ENCODE measurements around the gene POM121.
"Not testable (repeated sequence)": the region's sequence is repeated elsewhere in the genome, so short reads cannot be mapped to it uniquely, and the experiment has no call there.

Gene POM121

DNA sequence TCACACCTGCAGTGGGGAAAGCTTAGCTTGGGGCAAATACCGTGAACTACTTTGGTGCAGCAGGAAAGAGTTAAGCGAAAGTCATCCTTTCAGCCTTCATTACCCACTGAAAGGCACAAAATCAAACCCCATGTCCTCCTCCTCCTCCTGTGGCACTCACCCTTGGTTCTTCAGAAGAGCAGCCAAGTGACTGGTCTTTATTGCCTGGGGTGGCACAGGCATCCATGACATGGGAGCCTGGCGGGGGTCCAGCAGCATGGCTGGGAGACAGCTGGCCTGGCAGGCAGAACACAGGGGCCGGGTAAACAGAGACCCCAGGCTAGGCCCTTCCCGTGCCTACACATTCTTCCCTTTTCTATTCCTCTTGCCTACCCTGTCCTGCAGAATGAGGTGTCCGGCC, 24.8 kb downstream of the POM121 start:
- DNase-seq (ENCODE audit: low spot score) = not testable (repeated sequence)

DNA sequence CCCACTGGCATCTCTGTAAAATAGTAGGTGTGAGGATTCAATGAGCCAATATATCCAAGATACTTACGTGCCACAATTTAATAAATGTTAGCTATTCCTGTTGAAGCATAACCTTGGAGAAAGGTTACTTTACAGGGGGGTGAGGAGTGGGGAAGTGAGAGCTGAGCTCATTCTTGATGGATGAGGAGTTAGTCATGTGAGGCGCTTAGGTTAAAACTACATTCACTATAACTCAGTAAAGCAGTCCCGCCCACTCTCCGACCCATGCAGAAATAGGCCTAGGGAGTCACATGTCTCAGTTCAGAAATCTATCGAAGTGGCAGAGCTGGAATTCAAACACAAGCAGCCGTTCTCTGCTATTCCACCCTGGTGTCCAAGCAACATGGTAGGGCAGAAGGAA, 25.5 kb downstream of the POM121 start:
- DNase-seq (ENCODE audit: low spot score) = not testable (repeated sequence)

DNA sequence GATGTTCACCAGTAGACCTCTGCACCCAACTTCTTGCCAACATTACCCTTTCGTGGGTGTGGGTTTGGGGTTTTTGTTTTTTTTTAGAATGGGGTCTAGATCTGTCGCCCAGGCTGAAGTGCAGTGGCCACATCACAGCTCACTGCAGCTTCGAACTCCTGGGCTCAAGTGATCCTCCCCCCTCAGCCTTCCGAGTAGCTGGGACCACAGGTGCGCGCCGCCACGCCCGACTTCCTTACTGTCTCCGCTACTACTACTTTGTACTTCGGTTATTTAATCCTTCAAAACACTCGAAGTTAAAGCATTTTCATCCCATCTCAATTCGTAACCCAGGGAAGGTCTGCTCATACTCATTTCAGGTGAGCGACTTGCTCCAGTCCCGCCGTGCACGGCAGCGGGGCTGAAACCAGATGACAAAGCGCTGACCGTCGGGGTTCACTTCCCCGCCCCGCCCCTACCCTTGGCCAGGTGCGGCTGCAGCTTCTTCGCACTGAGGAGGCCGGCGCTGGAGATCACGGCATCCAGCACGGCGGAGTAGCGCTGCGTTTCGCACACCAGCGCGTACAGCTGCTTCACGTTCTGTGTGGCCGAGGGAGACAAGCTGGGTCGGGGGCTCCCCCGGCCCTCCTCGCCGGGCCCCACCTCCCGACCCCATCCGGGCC, 29.1 kb downstream of the POM121 start:
- DNase-seq (ENCODE audit: low spot score) = not testable (repeated sequence)

DNA sequence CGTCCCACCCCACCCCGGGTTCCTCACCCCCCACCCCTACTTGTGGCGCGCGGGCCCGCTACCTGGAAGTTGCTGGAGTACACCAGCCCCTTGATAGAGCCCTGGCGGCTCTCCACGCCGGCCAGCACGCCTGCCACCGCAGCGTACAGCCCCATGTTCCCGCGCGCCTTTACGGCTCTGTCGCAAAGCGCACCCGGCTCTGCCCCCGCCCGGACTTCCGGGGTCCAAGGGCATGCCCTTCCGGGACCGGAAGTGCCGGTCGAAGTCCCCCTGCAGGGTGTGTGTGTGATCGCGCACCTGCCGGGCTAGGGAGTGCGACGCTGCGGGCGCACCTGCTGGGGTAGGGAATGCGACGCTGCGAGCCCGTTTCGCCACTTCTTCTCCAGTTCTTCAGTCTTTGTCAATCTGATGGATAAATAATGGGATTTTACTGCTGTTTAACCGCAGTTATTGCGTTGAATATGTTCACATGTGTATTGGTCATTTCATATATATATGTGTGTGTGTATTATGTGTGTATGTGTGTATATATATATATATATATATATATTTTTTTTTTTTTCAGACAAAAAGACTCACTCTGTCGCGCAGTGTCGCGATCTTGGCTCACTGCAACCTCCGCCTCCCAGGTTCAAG, 29.8 kb downstream of the POM121 start:
- not testable (repeated sequence) for DNase-seq (ENCODE audit: low spot score)

DNA sequence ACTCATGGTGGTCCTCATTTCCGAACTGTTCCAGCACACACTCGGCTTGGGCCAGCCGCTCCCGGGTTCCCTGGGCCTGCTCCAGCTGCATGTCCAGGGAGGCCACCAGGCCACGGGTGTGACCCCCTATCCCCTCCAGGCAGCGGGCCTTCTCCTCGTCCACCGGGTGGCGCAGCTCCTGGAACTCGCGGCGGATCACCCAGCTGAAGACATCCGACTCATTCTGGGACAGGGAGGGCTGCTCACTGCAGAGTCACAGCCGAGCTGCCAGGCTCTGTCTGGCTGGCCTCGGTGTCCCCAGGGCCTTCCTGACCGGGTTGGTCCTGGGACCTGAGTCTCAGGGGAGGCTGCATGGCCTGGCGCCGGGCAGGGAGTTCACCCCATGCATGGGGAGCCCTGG, 35.1 kb downstream of the POM121 start:
- DNase-seq (ENCODE audit: low spot score) = not testable (repeated sequence)

DNA sequence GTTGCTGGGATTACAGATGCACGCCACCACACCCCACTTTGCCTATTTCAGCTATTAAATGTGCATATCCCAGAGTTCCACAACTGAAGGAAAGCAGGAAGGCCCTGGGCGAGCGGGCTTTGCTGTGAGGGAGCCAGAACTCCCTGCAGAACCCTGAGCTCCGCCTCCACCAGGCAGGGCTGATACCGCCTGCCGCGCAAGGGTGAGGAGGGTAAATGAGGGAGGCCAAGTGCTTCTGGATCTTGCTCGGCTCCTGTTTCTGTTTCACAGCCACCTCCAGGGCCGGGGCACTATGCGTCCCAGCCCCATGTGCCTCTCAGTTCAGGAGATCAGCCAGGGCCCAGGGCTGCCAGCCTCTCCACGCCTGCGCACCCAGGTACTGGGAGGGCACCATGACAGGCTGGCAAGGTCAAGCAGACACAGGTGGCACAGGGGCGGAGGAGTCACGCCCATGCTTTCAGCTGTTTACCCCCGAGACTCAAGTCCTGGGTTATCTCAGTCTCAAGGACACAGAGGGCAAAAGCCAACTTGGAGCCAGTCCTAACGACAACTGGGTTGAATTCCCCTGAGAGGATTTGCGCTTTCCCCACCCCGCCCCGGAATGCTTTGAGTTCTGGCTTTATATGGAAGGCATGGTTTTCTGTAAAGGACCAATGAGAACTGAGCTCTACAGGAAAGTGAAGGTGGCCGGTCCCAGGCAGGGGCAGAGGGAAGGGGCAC, 35.9 kb downstream of the POM121 start:
- not testable (repeated sequence) for DNase-seq (ENCODE audit: low spot score)

DNA sequence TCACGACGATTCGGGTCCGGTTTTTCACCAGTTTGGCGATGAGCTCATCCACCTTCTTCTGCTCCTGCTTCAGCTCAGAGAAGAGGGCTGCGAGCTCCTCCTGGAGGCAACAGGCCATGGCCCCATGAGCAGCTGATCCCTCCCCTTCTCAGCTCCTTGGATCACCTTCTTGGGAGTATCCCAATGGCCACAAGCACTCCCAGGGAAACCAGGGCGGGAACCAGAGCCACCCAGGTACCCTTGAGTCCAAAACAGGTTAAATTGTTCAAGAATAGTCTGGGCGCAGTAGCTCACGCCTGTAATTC, 36.4 kb downstream of the POM121 start:
- DNase-seq (ENCODE audit: low spot score) = not testable (repeated sequence)

DNA sequence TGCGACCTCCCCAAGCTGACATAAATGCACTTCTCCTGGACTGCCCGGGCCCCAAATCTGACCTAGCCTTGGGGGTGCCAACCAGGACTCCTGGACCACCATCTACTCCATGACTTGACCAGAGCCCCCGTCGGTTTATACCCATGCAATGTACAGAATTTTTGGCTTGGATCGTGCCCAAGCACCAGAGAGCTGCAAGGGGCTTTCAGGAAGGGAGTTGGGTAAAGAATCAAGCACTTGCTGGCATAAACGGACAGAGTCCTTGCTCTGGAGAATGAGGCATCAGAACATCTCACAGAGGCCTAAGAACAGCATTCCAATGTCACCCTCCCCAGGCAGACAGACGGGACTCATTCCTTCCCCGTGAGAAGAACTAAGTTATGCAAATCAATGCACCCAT, 38.2 kb downstream of the POM121 start:
- DNase-seq (ENCODE audit: low spot score) = not testable (repeated sequence)

DNA sequence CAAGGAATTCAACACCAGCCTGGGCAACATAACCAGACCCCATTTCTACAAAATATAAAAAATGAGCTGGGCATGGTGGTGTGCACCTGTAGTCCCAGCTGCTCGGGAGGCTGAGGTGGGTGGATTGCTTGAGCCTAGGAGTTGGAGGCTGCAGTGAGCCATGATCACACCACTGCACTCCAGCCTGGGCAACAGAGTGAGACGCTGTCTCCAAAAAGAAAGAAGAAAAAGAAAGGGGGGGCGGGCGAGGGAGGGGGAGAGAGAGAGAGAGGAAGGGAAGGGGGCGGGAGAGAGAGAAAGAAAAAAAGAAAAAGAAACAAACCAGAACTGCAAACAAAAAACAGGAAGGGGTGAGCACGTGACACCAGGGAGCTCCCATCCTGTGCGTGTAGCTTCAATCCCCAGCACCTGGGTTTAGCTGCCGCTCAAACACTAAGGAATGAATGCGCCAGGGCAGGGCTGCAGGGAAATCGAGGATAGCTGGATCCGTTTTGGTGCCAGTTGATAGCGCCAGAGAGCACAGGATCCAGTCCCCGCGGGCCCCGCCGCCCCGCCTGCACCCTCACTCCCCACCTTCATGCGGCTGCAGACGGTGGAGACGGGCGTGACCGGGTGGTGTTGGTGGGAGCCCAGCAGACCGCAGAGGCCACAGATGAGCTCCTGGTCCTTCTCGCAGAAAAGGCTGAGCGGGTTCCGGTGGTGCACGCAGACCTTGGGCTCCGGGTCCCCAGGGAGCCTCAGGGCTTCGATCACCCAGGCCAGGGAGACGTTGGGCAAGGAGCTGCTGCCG, 40.5 kb downstream of the POM121 start:
- DNase-seq (ENCODE audit: low spot score) = not testable (repeated sequence)

DNA sequence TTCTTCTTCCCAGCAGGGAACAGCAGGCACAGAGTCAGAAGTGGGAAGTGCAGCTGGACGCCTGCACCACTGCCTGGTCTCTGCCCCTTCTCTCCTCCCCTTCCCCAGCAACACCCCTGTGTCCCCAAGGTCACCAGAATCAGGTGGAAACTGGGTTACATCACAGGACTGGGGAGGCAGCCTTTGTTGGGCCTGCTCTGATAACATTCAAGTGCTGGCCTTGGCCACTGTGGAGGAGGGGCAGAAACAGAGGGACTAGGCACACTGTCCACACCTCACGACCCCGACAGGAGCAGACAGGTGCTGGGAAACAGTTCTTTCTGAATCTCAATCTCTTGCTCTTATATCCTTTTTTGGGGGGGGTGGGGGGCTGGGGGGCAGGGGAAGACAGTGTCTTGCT, 42.0 kb downstream of the POM121 start:
- DNase-seq (ENCODE audit: low spot score) = not testable (repeated sequence)

DNA sequence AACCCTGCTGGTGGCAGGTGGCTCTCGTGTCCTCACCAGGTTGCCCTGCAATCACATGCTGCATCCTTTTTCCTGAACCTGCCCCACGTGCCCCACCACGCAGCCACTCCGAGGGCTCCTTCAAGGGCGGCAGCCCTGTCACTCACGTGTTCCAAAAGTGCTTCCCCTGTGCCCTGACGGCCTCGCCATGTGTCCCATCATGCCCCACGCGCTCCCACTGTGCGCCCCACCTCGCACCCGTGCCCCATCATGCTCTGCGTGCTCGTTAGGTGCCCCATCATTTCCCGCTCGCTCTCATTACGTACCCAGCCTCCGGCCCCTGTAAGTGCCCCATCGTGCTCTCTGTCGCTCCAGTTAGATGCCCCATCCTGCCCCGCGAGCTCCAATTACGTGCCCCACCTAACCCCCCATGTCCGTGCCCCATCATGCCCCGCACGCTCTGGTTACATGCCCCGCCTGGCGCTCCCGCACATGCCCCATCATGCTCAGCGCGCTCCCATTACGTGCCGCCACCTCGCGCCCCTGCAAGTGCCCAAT, 44.2 kb downstream of the POM121 start, which contains the start of gene TRIM74:
Gene TRIM74 (minus strand): TSS at position 487 of the 537 bp plus-strand sequence. CDS start 3,309 bp downstream, outside the sequence.
- not testable (repeated sequence) for DNase-seq (ENCODE audit: low spot score)

DNA sequence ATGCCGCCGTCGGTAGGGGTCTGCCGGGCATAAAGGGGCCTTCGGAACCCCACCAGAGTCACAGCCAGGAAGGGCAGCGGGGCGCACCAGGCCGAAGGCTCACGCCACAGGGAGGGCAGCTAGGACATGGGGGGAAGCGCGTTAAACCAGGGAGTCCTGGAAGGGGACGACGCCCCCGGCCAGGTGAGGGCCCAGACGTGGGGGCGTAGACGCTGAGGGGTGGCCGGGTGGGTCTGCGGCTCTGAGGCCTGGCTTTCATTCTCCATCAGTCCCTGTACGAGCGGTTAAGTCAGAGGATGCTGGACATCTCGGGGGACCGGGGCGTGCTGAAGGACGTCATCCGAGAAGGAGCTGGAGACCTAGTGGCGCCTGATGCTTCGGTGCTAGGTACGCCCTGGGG, 44.8 kb downstream of the POM121 start:
- DNase-seq (ENCODE audit: low spot score) = not testable (repeated sequence)

DNA sequence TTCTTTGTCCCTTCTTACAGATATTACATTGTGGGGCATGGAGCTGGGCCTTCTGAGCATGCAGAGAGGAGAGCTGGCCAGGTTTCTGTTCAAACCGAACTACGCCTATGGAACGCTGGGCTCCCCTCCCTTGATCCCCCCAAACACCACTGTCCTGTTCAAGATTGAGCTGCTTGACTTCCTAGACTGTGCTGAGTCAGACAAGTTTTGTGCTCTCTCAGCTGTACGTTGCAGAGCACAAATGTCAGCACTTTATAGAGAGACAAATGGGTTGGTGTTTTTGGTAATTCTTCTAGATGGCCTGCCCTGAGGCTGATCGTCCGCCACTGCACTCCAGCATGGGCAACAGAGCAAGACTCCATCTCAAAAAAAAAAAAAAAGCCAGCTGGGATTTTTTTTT, 46.6 kb downstream of the POM121 start:
- DNase-seq (ENCODE audit: low spot score) = not testable (repeated sequence)

DNA sequence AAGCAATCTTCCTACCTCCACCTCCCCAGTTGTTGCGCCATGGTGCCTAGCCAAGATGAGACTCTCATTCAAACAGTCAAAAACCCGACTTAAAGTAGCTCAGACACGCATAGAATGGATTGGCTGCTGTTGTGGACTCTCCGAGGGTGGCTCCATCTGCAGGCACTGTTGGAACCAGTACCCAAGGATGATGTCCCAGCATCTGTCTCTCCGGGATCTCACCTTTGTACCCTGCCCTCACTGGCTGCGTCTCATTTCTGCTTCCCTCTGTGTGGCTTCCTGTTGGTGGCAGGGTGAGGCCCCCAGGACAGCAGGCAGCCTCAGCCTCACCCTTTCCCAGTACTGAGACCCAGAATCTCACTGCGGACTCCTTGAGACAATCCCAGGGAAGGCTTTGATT, 49.9 kb downstream of the POM121 start:
- not testable (repeated sequence) for DNase-seq (ENCODE audit: low spot score)

DNA sequence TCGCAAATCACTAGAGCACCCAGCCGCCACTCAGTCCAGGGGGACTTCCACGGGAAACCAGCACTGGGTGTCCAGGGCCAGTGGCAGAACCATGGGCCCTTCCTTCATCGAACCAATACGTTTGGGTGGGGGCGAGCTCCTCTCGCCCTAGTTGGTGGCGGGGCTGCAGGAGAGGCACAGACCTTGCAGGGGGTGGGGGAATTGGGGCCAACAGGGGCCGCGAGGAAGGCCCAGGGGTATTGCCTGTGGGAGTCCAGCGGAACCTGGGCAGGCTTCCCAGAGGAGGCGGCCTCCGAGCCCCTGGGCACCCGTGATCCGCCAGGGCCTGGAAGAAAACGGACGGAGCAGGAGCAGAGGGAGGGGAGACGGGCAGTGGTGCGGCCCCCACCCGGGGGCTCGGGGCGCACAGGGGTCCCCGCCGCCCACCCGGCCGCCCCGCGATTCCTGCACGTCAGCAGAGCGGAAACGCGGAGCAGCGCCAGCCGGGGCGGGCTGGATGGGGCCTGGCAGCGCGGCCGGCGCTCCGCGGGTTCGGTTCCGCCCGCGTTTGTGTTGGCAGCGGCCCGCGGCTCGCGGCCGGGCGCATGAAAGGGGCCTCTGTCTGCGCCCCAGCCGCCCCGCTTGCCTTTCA, 50.9 kb downstream of the POM121 start:
- DNase-seq (ENCODE audit: low spot score) = not testable (repeated sequence)

DNA sequence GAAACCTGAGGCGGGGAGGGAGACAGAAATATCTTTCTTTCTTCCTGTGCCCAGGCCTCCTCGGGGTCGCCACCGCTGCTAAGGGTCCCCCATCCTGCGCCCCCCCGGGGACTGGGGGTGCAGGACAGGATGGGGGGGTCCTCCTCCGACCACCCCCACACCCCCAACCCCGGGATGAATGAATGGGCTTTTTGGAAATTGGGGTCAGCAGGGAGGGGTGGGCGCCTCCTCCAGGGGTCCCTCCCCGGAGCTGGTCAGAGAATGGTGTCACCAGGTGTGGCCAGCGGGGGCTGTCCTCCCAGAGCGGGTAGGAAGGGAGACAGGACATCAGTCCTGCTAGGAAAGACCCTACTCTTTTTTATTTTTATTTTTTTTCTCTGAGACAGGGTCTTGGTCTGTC, 51.5 kb downstream of the POM121 start:
- DNase-seq (ENCODE audit: low spot score) = not testable (repeated sequence)

DNA sequence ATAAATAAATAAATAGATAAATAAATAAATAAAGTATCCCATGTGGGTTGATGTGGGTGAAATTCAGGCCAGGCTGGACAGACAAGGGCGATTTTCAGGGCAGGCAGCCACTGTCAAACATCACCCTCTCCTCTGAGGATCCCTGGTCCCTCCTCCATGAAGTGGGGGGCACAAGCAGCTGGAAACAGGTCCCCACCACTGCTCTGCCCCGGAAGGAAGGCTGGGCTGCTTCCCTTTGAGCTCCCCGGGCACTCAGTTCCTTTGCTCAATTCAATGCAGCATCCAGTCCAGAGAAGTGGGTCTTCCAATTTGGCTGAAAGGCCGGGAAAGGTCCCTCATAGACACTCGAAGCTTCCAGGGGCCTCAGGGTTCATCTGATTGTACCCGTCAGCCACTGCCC, 55.5 kb downstream of the POM121 start:
- DNase-seq (ENCODE audit: low spot score) = not testable (repeated sequence)

DNA sequence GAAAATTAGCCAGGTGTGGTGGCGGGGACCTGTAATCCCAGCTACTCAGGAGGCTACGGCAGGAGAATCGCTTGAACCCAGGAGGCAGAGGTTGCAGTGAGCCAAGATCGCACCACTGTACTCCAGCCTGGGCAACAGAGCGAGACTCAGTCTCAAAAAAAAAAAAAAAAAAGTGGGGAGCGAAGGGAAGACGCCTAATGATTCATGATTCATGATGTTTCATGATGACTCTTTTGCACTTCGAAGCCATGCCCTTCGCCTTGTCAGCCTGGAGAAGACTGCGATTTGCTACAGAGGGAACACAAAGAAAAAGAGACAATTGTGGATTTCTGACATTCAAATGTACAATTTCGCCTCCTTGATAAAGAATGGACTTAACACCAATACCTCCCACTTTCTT, 57.2 kb downstream of the POM121 start:
- DNase-seq (ENCODE audit: low spot score) = not testable (repeated sequence)

DNA sequence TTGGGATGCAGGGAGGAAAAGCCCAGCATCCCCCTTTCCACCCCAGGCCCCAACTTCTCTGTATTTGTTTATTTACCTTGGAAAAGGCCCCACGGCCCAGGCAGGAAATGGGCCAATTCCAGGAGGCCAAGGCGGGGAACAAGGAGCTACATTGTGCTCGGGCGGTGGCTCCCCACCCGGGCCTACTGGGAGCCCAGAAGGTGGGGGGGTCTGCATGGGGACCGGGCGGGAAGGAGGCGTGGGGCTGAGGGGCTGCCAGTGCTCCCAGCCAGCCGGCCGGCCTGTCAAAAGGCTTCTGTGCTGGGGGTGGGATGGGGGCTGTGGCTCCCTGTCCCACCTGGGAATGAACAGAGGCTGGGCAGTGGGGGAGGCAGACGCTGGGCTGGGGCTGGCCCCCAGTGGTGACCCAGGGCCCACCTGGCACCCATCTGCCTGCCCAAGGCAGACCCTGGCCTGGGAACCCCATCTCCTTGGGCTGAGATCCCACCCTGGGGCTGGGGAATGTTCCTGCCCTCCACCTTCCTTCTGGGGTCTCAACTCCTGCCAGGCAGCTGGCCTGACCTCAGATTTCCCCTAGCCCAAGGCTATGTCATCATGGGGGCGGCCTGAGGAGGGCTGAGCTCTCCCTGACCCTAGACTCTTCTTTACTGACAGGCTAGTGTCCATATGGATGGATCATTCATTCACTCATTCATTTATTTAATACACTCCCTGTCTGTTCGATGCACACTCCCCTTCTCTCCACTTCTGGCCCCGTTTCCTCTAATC, 65.4 kb downstream of the POM121 start:
- DNase-seq (ENCODE audit: low spot score) = not testable (repeated sequence)

DNA sequence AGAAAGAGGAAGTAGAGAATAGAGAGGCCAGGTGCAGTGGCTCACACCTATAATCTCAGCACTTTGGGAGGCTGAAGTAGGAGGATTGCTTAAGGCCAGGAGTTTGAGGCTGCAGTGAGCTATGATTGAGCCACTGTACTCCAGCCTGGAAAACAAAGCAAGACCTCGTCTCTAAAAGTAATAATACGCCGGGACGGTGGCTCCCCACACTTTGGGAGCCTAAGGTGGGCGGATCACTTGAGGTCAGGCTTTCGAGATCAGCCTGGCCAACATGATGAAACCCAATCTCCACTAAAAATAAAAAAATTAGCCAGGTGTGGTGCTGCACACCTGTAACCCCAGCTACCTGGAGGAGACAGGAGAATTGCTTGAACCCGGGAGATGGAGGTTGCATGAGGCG, 70.6 kb downstream of the POM121 start:
- not testable (repeated sequence) for DNase-seq (ENCODE audit: low spot score)

DNA sequence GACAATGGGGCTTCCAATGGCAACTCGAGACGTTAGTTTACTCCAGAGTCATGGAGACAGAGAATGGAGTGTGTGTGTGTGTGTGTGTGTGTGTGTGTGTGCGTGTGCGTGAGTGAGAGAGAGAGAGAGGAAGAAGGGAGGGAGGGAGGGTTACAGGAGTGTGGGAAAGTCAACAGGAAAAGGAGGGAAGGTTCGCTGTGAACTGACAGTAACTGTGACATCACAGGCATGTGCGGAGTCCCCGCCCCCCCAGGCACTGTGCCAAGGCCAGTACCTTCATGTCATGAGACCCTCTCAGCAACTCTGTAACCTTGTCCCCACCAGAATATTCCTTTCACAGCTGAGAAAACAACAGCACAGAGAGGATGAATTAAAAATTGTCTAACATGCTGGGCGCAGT, 72.6 kb downstream of the POM121 start:
- not testable (repeated sequence) for DNase-seq (ENCODE audit: low spot score)

All from putamen (tissue), 1 donor.